NCI-H345 treated with DMSO at 0.1 percent for 48 hours (cell line): ENCODE measurements around the gene MSMO1.

Experiments
- DNase-seq: peaks from one replicate; lab custom pipeline; 2025; ENCODE audit not compliant: unreplicated experiment; lab: John Stamatoyannopoulos, UW

The MSMO1 gene

DNA sequence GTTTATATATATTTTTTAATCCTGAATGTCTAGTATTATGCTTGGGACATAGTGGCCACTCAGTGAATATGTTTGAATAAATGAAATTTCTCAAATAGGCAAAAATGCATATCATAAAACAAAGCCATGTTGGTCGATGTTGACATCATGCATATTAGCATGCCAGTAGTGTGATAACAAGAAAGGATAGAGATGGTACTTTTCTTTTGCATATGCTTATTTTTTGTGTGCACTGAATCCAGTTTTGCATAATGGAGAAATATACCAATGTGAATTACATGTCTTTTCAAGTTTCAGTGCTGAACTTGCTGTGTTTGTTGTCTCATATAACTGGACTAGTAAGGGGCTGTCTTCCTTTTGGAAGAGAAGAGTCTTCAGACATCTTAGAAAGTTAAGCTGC, 58.9 kb downstream of the MSMO1 start:
- no peak for DNase-seq

DNA sequence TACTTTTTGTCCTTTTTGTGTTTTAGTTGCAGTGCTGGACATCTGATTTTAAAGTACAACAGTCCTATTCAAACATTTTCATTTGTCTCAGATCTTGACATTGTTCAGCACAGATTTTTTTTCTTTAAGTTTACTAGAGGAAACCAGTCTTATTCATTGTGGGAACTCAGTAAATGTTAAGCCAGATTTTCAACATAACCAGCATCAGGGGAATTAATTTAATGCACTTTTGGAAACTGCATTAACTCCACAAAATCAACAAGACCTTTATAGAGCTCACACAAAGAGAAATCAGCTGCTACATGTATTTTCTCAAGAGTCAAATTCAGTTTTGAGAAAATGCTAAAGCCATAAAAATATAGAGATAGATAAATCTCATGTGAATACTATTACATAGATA, 61.3 kb downstream of the MSMO1 start:
- no peak for DNase-seq
